ENCODE measurements around the gene TCP11L2. TPM values are rescaled to one million over a fixed set of nuclear protein-coding genes. Genes with fewer than 3 reads are reported as not detected.

The TCP11L2 gene
- total RNA-seq, result 1 to 10 TPM; 6.4 to 6.8 TPM

DNA sequence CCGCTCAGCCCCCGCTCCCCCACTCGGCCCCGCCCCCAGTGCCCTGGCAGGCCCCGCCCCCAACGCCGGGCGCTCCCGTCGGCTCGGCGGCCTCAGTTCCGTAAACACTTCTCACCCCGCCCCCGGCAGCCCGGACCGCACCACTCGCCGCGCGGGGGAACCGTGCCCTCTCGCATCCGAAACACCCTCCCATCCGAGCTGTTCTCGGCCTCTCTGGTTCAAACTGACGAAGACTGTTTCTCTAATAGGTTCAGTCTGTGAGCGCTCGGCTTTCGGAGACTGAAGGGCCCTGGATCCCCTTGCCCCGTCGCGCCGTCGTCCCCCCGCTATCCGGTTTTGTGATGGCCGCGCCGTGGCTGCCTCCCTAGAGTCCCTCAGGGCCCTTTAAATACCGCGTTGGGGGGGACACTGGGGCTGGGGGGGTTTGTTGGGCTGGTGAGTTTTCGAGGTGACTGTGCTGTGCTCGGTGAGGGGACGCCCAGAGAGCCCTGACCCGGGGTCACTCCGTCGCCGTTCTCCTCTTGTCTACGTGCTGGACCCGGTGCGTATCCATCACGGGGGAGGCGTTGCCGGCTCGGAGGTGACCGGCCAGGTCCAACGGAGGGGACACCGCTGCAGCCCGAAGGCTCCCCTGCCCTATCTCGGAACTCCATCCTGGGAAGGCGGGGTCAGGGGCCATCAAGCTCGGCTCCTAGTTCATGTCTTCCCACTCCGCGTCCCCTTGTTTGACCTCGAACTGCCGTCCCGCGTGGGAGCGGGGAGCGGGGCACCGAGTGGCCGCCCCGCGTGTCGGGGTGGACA lies at the start of gene TCP11L2:
TCP11L2 (plus strand) TSS at position 333 of the 801 bp plus-strand sequence. CDS start 8,343 bp downstream, outside the sequence.
- peaks cover 21% of the 10 kb centered on the region for H3K4me1 Mint-ChIP-seq

GRCh38 chr12:106254724-106255123 lies 47.8 kb upstream of the TCP11L2 start:
- CTCF ChIA-PET, result no interaction called here
- no peak overlapping the region for H3K27ac Mint-ChIP-seq
- DNase-seq (peak; percentile 18), ATAC-seq (no peak)
- no peak overlapping the region for H3K4me3 Mint-ChIP-seq
- no peaks in the 10 kb centered on the region for H3K4me1 Mint-ChIP-seq
- no peaks in the 10 kb centered on the region for H3K9me3 Mint-ChIP-seq (ENCODE audit: low read depth)
- peaks cover 5% of the 10 kb centered on the region for H3K27me3 Mint-ChIP-seq
- H3K36me3 Mint-ChIP-seq, result no peaks in the 10 kb centered on the region

More for the DNA sequence above, at the start of gene TCP11L2:
- ATAC-seq (peak; percentile 86), DNase-seq (peak; percentile 89)
- Mint-ChIP-seq H3K27ac (peak within 1 kb of the TSS; percentile 99), H3K9me3 (ENCODE audit: low read depth) (no peaks in the 10 kb centered on the region), H3K4me3 (peak within 1 kb of the TSS; percentile 84), H3K36me3 (no peaks in the 10 kb centered on the region), H3K27me3 (no peaks in the 10 kb centered on the region)
- CTCF ChIA-PET, result interaction anchor here (0.6 to 2.3 kb wide), 6 partner anchors 20 to 568 kb away, joined by 3 to 9 read pairs (median 6); partner anchors contain the start of gene POLR3B

- ATAC-seq (no peak), DNase-seq (no peak)
- CTCF ChIA-PET, result no interaction called here
- Mint-ChIP-seq H3K36me3 (no peaks in the 10 kb centered on the region), H3K27me3 (no peaks in the 10 kb centered on the region), H3K27ac (no peak overlapping the region), H3K4me1 (no peaks in the 10 kb centered on the region), H3K4me3 (no peak overlapping the region), H3K9me3 (ENCODE audit: low read depth) (no peaks in the 10 kb centered on the region)
Measured at GRCh38 chr12:106255493-106255892, 47.0 kb upstream of the TCP11L2 start.

GRCh38 chr12:106255952-106256351 lies 46.6 kb upstream of the TCP11L2 start:
- Mint-ChIP-seq H3K36me3 (no peaks in the 10 kb centered on the region), H3K4me3 (no peak overlapping the region), H3K27me3 (no peaks in the 10 kb centered on the region), H3K27ac (no peak overlapping the region), H3K9me3 (ENCODE audit: low read depth) (no peaks in the 10 kb centered on the region), H3K4me1 (no peaks in the 10 kb centered on the region)
- ATAC-seq (no peak), DNase-seq (peak; percentile 11)
- CTCF ChIA-PET, result no interaction called here

- H3K9me3 Mint-ChIP-seq (ENCODE audit: low read depth), result no peaks in the 10 kb centered on the region
- H3K27ac Mint-ChIP-seq, result no peak overlapping the region
- ATAC-seq, result no peak
- no peaks in the 10 kb centered on the region for H3K36me3 Mint-ChIP-seq
- DNase-seq, result no peak
- no peaks in the 10 kb centered on the region for H3K4me1 Mint-ChIP-seq
- H3K4me3 Mint-ChIP-seq, result no peak overlapping the region
- CTCF ChIA-PET, result no interaction called here
- no peaks in the 10 kb centered on the region for H3K27me3 Mint-ChIP-seq
Measured at GRCh38 chr12:106256524-106256923, 46.0 kb upstream of the TCP11L2 start.

- no peak for ATAC-seq
- CTCF ChIA-PET, result no interaction called here
Measured at GRCh38 chr12:106258226-106258625, 44.3 kb upstream of the TCP11L2 start.

DNA sequence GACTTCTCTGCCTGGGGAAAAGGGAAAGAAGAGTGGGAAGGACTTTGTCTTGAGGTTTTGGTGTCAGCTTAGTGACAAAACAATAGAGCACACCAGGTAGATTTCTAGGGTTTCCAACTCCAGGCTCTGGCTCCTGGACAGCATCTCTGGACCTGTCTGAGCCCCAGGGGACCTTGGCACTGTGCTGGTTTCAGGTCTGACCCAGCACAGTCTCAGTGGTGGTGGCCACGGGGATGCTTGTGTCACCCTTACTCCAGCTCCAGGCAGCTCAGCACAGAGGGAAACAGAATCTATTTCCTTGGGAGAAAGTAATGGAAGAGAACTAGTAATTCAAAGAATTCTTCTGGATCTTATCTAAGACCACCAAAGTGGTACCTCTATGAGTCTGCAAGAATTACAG lies 43.6 kb upstream of the TCP11L2 start:
- H3K36me3 Mint-ChIP-seq, result no peaks in the 10 kb centered on the region
- CTCF ChIA-PET, result no interaction called here
- H3K27me3 Mint-ChIP-seq, result peaks cover 13% of the 10 kb centered on the region
- H3K4me1 Mint-ChIP-seq, result no peaks in the 10 kb centered on the region
- no peak overlapping the region for H3K27ac Mint-ChIP-seq
- H3K9me3 Mint-ChIP-seq (ENCODE audit: low read depth), result no peaks in the 10 kb centered on the region
- no peak overlapping the region for H3K4me3 Mint-ChIP-seq
- ATAC-seq, result no peak
- peak; percentile 8 for DNase-seq

More at GRCh38 chr12:106258226-106258625, 44.3 kb upstream of the TCP11L2 start:
- H3K9me3 Mint-ChIP-seq (ENCODE audit: low read depth), result no peaks in the 10 kb centered on the region
- H3K4me1 Mint-ChIP-seq, result no peaks in the 10 kb centered on the region
- no peaks in the 10 kb centered on the region for H3K36me3 Mint-ChIP-seq
- H3K4me3 Mint-ChIP-seq, result no peak overlapping the region
- no peak overlapping the region for H3K27ac Mint-ChIP-seq
- peak; percentile 1 for DNase-seq
- peaks cover 10% of the 10 kb centered on the region for H3K27me3 Mint-ChIP-seq

DNA sequence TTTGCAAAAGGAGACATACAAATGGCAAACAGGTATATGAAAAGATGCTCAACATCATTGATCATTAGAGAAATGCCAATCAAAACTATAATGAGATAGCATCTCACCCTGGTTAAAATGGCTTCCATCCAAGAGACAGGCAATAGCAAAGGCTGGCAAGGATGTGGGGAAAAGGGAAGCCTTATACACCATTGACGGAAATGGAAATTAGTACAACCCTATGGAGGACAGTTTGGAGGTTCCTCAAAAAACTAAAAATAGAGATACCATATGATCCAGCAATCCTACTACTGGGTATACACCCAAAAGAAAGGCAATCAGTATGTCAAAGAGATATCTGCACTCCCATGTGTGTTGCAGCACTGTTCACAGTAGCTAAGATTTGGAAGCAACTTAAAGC lies 37.4 kb upstream of the TCP11L2 start:
- DNase-seq (no peak), ATAC-seq (no peak)
- Mint-ChIP-seq H3K27ac (no peak overlapping the region), H3K27me3 (peaks cover 29% of the 10 kb centered on the region), H3K36me3 (no peaks in the 10 kb centered on the region), H3K4me1 (peaks cover 24% of the 10 kb centered on the region), H3K4me3 (no peak overlapping the region), H3K9me3 (ENCODE audit: low read depth) (no peaks in the 10 kb centered on the region)
- CTCF ChIA-PET, result no interaction called here

- Mint-ChIP-seq H3K9me3 (ENCODE audit: low read depth) (no peaks in the 10 kb centered on the region), H3K4me1 (peaks cover 24% of the 10 kb centered on the region), H3K4me3 (no peak overlapping the region), H3K27me3 (peaks cover 32% of the 10 kb centered on the region), H3K27ac (no peak overlapping the region), H3K36me3 (no peaks in the 10 kb centered on the region)
- no peak for DNase-seq
- peak; percentile 45 for ATAC-seq
- CTCF ChIA-PET, result interaction anchor here (1.5 to 1.6 kb wide), 2 partner anchors 11 to 15 kb away, joined by 4 to 6 read pairs; no protein-coding TSS in a partner anchor
Measured at GRCh38 chr12:106267535-106267934, 35.0 kb upstream of the TCP11L2 start.

- no peaks in the 10 kb centered on the region for H3K36me3 Mint-ChIP-seq
- CTCF ChIA-PET, result interaction anchor here (1.6 to 1.7 kb wide), 2 partner anchors 13 to 45 kb away, joined by 4 to 9 read pairs; no protein-coding TSS in a partner anchor
- H3K4me3 Mint-ChIP-seq, result no peak overlapping the region
- H3K27me3 Mint-ChIP-seq, result peaks cover 21% of the 10 kb centered on the region
- ATAC-seq (peak; percentile 45), DNase-seq (no peak)
- peak overlapping the region; percentile 47 for H3K27ac Mint-ChIP-seq
- H3K4me1 Mint-ChIP-seq, result peaks cover 24% of the 10 kb centered on the region
- H3K9me3 Mint-ChIP-seq (ENCODE audit: low read depth), result no peaks in the 10 kb centered on the region
Measured at GRCh38 chr12:106269150-106269771, 33.3 kb upstream of the TCP11L2 start.

DNA sequence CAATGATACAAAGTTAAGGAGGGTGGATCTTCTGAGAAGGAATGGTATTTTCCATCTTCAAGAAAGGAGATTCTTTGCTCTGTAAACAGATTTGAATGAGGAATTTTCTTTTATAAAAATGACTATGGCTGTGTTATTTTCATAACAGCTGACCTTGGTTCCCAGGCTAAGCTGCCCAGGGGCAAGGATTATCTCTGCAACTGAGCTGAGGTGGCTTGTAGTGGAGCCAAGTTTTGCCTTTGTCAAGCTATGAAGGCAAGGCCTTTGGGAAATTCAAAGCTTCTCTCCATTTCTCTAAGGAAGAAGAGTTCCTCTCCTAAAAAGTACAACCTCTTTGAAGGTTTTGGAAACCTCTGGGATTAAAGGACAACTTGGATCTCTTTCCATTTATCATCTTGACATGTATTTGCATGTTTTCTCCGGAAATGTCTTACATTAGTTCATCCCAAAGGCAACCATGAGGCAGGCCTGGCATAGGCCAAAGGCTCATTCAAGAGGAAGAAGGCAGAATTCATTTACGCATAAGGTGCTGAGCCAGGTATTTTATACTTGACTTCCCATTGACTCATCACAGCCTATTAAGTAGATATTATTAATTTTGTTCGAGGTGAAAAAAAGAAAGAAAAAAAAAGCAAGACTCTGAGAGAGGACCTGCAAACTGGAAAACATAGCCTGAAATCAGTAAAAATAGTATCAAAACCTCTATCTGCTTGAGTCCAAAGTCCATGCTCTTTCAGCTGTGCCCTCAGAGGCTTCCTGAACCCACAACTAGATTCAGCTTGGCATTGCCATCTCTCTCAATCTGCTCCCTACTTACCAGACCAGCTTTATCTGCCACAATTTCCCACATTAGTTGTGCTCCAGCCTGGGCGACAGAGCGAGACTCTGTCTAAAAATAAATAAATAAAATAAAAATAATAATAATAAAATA lies 30.7 kb upstream of the TCP11L2 start:
- Mint-ChIP-seq H3K4me3 (no peak overlapping the region), H3K27ac (no peak overlapping the region), H3K9me3 (ENCODE audit: low read depth) (no peaks in the 10 kb centered on the region), H3K36me3 (no peaks in the 10 kb centered on the region), H3K27me3 (peaks cover 9% of the 10 kb centered on the region), H3K4me1 (peaks cover 24% of the 10 kb centered on the region)
- CTCF ChIA-PET, result interaction anchor here (1.4 to 3.3 kb wide), 3 partner anchors 11 to 50 kb away, joined by 3 to 8 read pairs (median 5); no protein-coding TSS in a partner anchor
- DNase-seq, result no peak
- no peak for ATAC-seq

DNA sequence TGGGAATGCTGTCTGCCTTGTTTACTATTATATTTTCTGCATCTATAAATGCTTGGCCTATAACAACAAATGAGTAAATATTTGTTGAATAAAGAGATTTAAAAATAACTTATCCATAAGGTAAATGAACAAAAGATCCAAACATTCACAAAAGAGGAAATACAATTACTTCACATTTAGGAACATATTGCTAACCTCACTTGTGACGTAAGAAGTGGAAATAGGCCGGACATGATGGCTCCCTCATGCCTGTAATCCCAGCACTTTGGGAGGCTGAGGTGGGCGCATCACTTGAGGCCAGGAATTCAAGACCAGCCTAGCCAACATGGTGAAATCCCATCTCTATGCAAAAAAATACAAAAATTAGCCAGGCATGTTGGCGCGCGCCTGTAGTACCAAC lies 29.0 kb upstream of the TCP11L2 start:
- Mint-ChIP-seq H3K9me3 (ENCODE audit: low read depth) (no peaks in the 10 kb centered on the region), H3K4me1 (peaks cover 12% of the 10 kb centered on the region), H3K27me3 (peaks cover 9% of the 10 kb centered on the region), H3K4me3 (no peak overlapping the region), H3K36me3 (no peaks in the 10 kb centered on the region), H3K27ac (no peak overlapping the region)
- no peak for DNase-seq
- CTCF ChIA-PET, result interaction anchor here (1.0 to 3.3 kb wide), 3 partner anchors 9 to 47 kb away, joined by 3 to 8 read pairs (median 4); no protein-coding TSS in a partner anchor
- no peak for ATAC-seq

DNA sequence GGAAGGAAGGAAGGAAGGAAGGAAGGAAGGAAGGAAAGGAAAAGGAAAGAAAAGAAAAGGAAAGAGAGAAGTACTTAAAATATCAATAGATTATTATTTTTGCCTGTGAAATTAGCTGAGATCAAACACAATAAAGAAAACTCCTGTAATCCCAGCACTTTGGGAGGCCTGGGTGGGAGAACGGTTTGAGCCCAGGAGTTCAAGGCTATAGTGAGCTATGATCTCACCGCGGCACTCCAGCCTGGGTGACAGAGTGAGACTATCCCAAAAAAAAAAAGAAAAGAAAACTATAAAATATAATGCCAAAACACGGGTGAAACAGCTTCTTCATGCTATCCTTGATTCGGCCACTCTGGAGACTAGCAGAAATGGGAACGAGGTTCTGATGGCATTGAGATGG lies 28.5 kb upstream of the TCP11L2 start:
- Mint-ChIP-seq H3K27ac (no peak overlapping the region), H3K9me3 (ENCODE audit: low read depth) (no peaks in the 10 kb centered on the region), H3K4me1 (peaks cover 7% of the 10 kb centered on the region), H3K27me3 (peaks cover 9% of the 10 kb centered on the region), H3K36me3 (no peaks in the 10 kb centered on the region), H3K4me3 (no peak overlapping the region)
- CTCF ChIA-PET, result interaction anchor here (1.0 to 3.3 kb wide), 3 partner anchors 8 to 47 kb away, joined by 3 to 8 read pairs (median 4); no protein-coding TSS in a partner anchor
- no peak for ATAC-seq
- no peak for DNase-seq
